IMR-90 (cell line): ENCODE results near the gene ERH. TPM values are rescaled to one million over a fixed set of nuclear protein-coding genes. Genes with fewer than 3 reads are reported as not detected.
A peak's percentile ranks its signal among the peaks of the same experiment; 100 is the strongest.

ENCODE experiments used
- ATAC-seq: fragments of 200-7000 bp; cut with Tn5 transposase; 2 replicates; pipeline ENCODE4 v1.9.1; 2020; ENCODE audit warnings: low read depth, mild to moderate bottlenecking, moderate library complexity
- BruUV-seq: library from RNA; stranded (reverse); fragments of 400-500 nt; replicated peaks from 2 replicates; lab custom pipeline; 2021; lab: Mats Ljungman, UMichigan
- CTCF ChIA-PET: fragments of 300-600 bp; formaldehyde crosslinking; extraction: SDS; loops from one replicate; lab custom pipeline; 2021; ENCODE audit warnings: antibody characterized with exemption; lab: Yijun Ruan, JAX
- POLR2A ChIA-PET: fragments of 300-600 bp; sonication (Branson Sonifier 250); formaldehyde crosslinking; loops from one replicate; lab custom pipeline; 2022; ENCODE audit warnings: antibody characterized with exemption; ENCODE audit not compliant: unreplicated experiment; lab: Charles Lee
- DNase-seq: peaks from one replicate; pipeline ENCODE4 v3.0.0; 2013
- H2AFZ ChIP-seq: replicated peaks from 2 replicates; pipeline ENCODE3; 2013; ENCODE audit warnings: low read length, mild to moderate bottlenecking; ENCODE audit not compliant: poor library complexity
- H2AK5ac ChIP-seq: 2 replicates; pipeline ENCODE4 v1.6.1; 2013; ENCODE audit warnings: low read depth, low read length, inconsistent platforms
- H2AK9ac ChIP-seq: replicated peaks from 2 replicates; pipeline ENCODE3; 2013; ENCODE audit warnings: mild to moderate bottlenecking, low read depth, low read length, moderate library complexity; ENCODE audit not compliant: poor library complexity
- H2BK120ac ChIP-seq: 2 replicates; pipeline ENCODE4 v1.6.1; 2013; ENCODE audit warnings: low read depth, low read length, inconsistent platforms
- H2BK15ac ChIP-seq: 3 replicates; pipeline ENCODE4 v1.6.1; 2013; ENCODE audit warnings: low read depth, low read length, inconsistent platforms
- H2BK20ac ChIP-seq: 2 replicates; pipeline ENCODE4 v1.6.1; 2013; ENCODE audit warnings: low read depth, mild to moderate bottlenecking, inconsistent platforms, low read length, moderate library complexity
- H2BK5ac ChIP-seq: 2 replicates; pipeline ENCODE4 v1.6.1; 2013; ENCODE audit warnings: mild to moderate bottlenecking, low read depth, low read length, inconsistent platforms; ENCODE audit not compliant: poor library complexity, severe bottlenecking
- H3K14ac ChIP-seq: replicated peaks from 2 replicates; pipeline ENCODE4 v1.6.1; 2013; ENCODE audit warnings: low read depth, low read length, inconsistent platforms
- H3K18ac ChIP-seq: 2 replicates; pipeline ENCODE4 v1.6.1; 2013; ENCODE audit warnings: low read depth, low read length, control low read depth
- H3K23ac ChIP-seq: 2 replicates; pipeline ENCODE4 v1.6.1; 2013; ENCODE audit warnings: low read depth, low read length, inconsistent platforms
- H3K27ac ChIP-seq: 2 replicates; pipeline ENCODE4 v1.5.1; 2013; ENCODE audit warnings: mild to moderate bottlenecking, control low read depth, low read length; ENCODE audit not compliant: insufficient read depth
- H3K27me3 ChIP-seq: 2 replicates; pipeline ENCODE4 v1.6.1; 2013; ENCODE audit warnings: low read length; ENCODE audit not compliant: control insufficient read depth, insufficient read depth
- H3K36me3 ChIP-seq: 2 replicates; pipeline ENCODE4 v1.6.1; 2013; ENCODE audit warnings: low read length, mixed read lengths; ENCODE audit not compliant: control insufficient read depth, insufficient read depth
- H3K4ac ChIP-seq: 2 replicates; pipeline ENCODE4 v1.6.1; 2013; ENCODE audit warnings: low read depth, low read length, inconsistent platforms
- H3K4me1 ChIP-seq: 2 replicates; pipeline ENCODE4 v1.6.1; 2013; ENCODE audit warnings: low read length, mixed read lengths; ENCODE audit not compliant: control insufficient read depth, insufficient read depth
- H3K4me2 ChIP-seq: 2 replicates; pipeline ENCODE4 v1.6.1; 2013; ENCODE audit warnings: low read depth, mild to moderate bottlenecking, control low read depth, low read length, moderate library complexity
- H3K4me3 ChIP-seq: 2 replicates; pipeline ENCODE4 v1.5.1; 2013; ENCODE audit warnings: low read depth, mild to moderate bottlenecking, control low read depth, low read length, moderate library complexity; ENCODE audit not compliant: insufficient read depth
- H3K56ac ChIP-seq: 2 replicates; pipeline ENCODE4 v1.6.1; 2013; ENCODE audit warnings: low read length, inconsistent platforms; ENCODE audit not compliant: insufficient read depth; ENCODE audit errors: extremely low read depth
- H3K79me1 ChIP-seq, 2 experiments: 2 replicates each; pipeline ENCODE4 v1.6.1; 2013; ENCODE audit warnings: low read length in 2 of 2, inconsistent platforms in 1 of 2, low read depth in 1 of 2
- H3K9ac ChIP-seq: 2 replicates; pipeline ENCODE4 v1.6.1; 2013; ENCODE audit warnings: low read depth, low read length, control low read depth
- H3K9me1 ChIP-seq: 2 replicates; pipeline ENCODE4 v1.6.1; 2013; ENCODE audit warnings: low read length, inconsistent platforms; ENCODE audit not compliant: insufficient read depth
- H3K9me3 ChIP-seq: 2 replicates; pipeline ENCODE4 v1.6.1; 2013; ENCODE audit warnings: low read length; ENCODE audit not compliant: control insufficient read depth, insufficient read depth
- H4K20me1 ChIP-seq: 2 replicates; pipeline ENCODE4 v1.6.1; 2013; ENCODE audit warnings: low read length, inconsistent platforms; ENCODE audit not compliant: insufficient read depth
- H4K5ac ChIP-seq: 2 replicates; pipeline ENCODE4 v1.6.1; 2013; ENCODE audit warnings: mild to moderate bottlenecking, low read depth, low read length, control low read depth
- H4K8ac ChIP-seq, 2 experiments: 2 replicates each; pipeline ENCODE4 v1.6.1; 2013; ENCODE audit warnings: low read depth in 2 of 2, low read length in 2 of 2, control low read depth in 1 of 2, inconsistent platforms in 1 of 2
- H4K91ac ChIP-seq: 2 replicates; pipeline ENCODE4 v1.6.1; 2013; ENCODE audit warnings: low read depth, low read length, inconsistent platforms; ENCODE audit not compliant: insufficient read depth
- CTCF ChIP-seq: conservative IDR thresholded peaks from 2 replicates; pipeline ENCODE4 v1.5.1; 2012; ENCODE audit warnings: mild to moderate bottlenecking, low read depth, low read length, improper control_type of control experiment
- ELK1 ChIP-seq: fragments of 150-350 bp; IDR thresholded peaks from 2 replicates; pipeline ENCODE4 v1.6.1; 2016; ENCODE audit warnings: low read depth, mild to moderate bottlenecking, low read length, moderate library complexity, borderline replicate concordance
- MAZ ChIP-seq: IDR thresholded peaks from 2 replicates; pipeline ENCODE4 v1.6.1; 2012; ENCODE audit warnings: low read depth, mild to moderate bottlenecking, low read length, improper control_type of control experiment, moderate library complexity, borderline replicate concordance
- RFX5 ChIP-seq: IDR thresholded peaks from 2 replicates; pipeline ENCODE4 v1.8.0; 2012; ENCODE audit warnings: low read depth, mild to moderate bottlenecking, low read length, moderate library complexity
- USF2 ChIP-seq: fragments of 150-350 bp; IDR thresholded peaks from 2 replicates; pipeline ENCODE4 v1.6.1; 2017; ENCODE audit warnings: mild to moderate bottlenecking, antibody characterized with exemption, low read length, low read depth
- WGBS, 2 experiments: methylation state at CpG; one replicate each; pipeline versions ENCODE4 v1.1.5 to v1.1.7; 2013; ENCODE audit warnings: missing lambda C conversion rate in 2 of 2; ENCODE audit not compliant: insufficient read length in 1 of 2; ENCODE audit errors: extremely low coverage in 2 of 2; 5-methylcytosine and 5-hydroxymethylcytosine counted together
- dilution Hi-C: fragments of 300-500 bp; cut with HindIII; formaldehyde crosslinking; loops from one replicate; pipeline ENCODE4 v1.14.3; 2018; ENCODE audit warnings: low sequenced_read_pairs; ENCODE audit not compliant: unreplicated experiment
- in situ Hi-C: fragments of 300-500 bp; cut with MboI; formaldehyde crosslinking; loops from 3 replicates; pipeline ENCODE4 v1.14.3; 2019; ENCODE audit warnings: low sequenced_read_pairs, inconsistent platforms, mixed read lengths
- intact Hi-C: fragments of 100-400 bp; cut with micrococcal nuclease; formaldehyde crosslinking; loops from 2 replicates; pipeline ENCODE4 v1.10.0; 2022
- polyA plus RNA-seq, 3 experiments: library from polyadenylated mRNA; depleted of rRNA; stranded (reverse); fragments of >200 nt; gene quantifications; 2 replicates each; pipeline ENCODE4 v1.2.3, GENCODE V29; 2012; ENCODE audit warnings: low replicate concordance in 1 of 3
- total RNA-seq: library from RNA; depleted of rRNA; stranded (reverse); fragments of >200 nt; gene quantifications from 2 replicates; pipeline ENCODE4 v1.2.3, GENCODE V29; 2012

Gene ERH
- total and polyA plus RNA-seq, 2 of the 4 experiments (the other 2 are of a cell fraction) = 64.2 to 150 TPM

DNA sequence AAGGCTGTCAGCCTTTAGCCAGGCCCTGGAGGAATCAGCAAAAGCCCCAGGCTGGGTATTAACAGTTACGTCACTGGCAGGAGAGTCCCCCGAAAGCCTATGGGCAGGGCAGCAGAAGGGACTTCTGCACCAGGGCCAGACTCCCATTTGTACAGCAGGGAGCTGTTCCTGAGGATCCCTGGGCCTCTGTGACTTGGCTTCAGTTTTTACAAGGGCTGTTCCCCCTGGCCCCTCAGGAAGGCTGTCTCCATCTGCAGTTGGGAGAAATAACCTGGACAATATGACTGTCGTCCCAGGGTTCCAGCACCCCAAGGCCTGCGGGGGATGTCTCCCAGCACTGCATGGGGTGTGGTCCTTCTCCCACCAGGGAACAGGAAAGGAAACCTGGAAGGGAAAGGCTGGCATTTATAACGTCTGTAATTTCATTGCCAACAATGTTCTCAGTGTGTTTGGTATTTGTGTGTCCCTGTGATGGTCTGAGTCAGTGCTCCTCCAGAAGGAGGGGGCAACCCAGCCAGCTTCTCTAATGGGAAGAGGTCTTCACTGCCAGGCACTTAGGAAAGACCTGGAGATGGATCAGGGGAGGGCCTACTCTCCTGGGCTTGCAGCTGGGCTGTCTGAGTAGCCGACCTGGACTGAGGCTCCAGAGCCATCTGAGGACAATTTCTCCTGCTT lies 42.4 kb downstream of the ERH start:
- Histone ChIP-seq H3K27ac (no peak overlapping the region), H3K18ac (no peak overlapping the region), H4K91ac (no peak overlapping the region), H2BK5ac (no peak overlapping the region), H3K9me3 (no peaks in the 10 kb centered on the region), H3K56ac (no peak overlapping the region), H4K20me1 (no peaks in the 10 kb centered on the region), H3K4me2 (no peak overlapping the region), H3K27me3 (peaks cover 17% of the 10 kb centered on the region), H2BK120ac (no peak overlapping the region), H2BK15ac (no peak overlapping the region), H4K8ac (no peak overlapping the region), H3K9me1 (no peaks in the 10 kb centered on the region), H3K23ac (no peak overlapping the region), H2AFZ (peak overlapping the region; percentile 78), H3K9ac (no peak overlapping the region), H3K79me1 (no peaks in the 10 kb centered on the region), H4K5ac (no peak overlapping the region), H2BK20ac (no peak overlapping the region), H2AK5ac (no peak overlapping the region), H2AK9ac (peak overlapping the region; percentile 48), H3K4me3 (no peak overlapping the region), H3K36me3 (no peaks in the 10 kb centered on the region), H3K4ac (no peak overlapping the region), H3K14ac (no peak overlapping the region), H3K4me1 (peaks cover 7% of the 10 kb centered on the region)
- TF ChIP-seq MAZ = peak; percentile 76; the same call in 1 of the 2 replicates
- TF ChIP-seq CTCF = no peak
- TF ChIP-seq USF2 = no peak
- no peak for TF ChIP-seq RFX5
- no peak for TF ChIP-seq ELK1
- ChIA-PET POLR2A (no interaction called here), CTCF (no interaction called here)
- dilution Hi-C loops = no loop called here
- intact Hi-C loops = no loop called here
- in situ Hi-C loops = loop anchor here (5.0 kb wide), 1 partner anchor 103 kb away; no protein-coding TSS in a partner anchor
- peak; percentile 78 for DNase-seq
- BruUV-seq = no TSS peak
- peak; percentile 80 for ATAC-seq
- WGBS, 2 experiments = 72% methylated on average over 4 of the region's 6 CpGs; no CpG with 5 or more reads in 1 of the 2 experiments
